ENCODE results near the gene XIRP1.
A peak's percentile ranks its signal among the peaks of the same experiment; 100 is the strongest.

XIRP1 gene

GRCh38 chr3:39143051-39143885 lies 49.1 kb downstream of the XIRP1 start:
- DNase-seq, result no peak

- DNase-seq, result no peak
Measured at GRCh38 chr3:39142067-39142466, 50.3 kb downstream of the XIRP1 start.

- no peak for DNase-seq
Measured at GRCh38 chr3:39141171-39141995, 51.0 kb downstream of the XIRP1 start.

- DNase-seq, result no peak
Measured at GRCh38 chr3:39140341-39140971, 51.9 kb downstream of the XIRP1 start.

DNA sequence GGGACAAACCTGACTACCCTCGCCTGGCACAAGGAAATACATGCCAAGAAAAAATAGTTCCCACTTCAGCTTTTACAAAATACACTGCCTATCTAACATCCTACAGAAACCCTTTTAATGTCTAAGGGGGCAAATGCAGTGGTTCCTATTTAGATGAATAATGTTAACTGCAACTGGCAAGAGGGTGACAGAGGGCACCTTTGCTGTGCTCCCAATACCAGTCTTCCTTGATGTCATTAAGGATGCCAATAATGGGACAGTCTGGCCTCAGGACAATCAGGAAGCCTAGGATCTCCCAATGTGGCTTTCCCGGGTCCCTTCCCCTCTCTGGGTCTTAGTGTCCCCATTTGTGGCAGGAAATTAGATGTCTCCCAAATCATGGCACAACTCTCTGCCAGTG lies 53.0 kb downstream of the XIRP1 start:
- DNase-seq, result no peak

DNA sequence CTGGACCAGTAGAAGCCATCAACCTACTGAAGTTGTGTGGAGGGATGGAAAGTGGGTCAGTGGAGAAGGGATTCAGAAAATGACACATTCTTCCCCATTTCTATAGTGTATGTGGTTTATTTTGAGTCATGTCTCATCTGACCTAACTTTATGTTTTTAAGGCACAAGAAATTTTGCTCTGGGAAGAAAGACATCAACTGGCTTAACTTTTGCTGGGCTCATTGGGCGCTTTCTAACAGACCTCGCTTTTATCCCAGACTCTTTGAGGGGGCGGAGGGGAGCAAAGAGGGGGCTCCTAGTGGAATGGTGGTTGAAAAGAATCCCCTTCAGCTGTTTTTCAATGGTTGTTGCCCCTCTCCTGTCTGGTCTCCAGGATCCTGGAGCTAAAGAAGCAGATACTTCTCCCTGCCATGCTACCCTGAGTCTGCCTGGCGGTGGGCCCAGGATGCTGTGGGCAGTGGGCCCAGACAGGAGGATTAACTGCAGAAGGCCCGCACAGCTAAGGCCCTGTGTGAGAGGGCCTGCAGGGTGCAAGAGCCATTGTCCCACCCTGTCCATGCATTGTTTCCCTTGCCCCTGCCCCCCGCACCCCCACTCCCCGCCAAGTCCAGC lies 53.5 kb downstream of the XIRP1 start:
- DNase-seq, result peak in 1 of 2 experiments; percentile 74

- no peak for DNase-seq
Measured at GRCh38 chr3:39137991-39138803, 54.2 kb downstream of the XIRP1 start.

DNA sequence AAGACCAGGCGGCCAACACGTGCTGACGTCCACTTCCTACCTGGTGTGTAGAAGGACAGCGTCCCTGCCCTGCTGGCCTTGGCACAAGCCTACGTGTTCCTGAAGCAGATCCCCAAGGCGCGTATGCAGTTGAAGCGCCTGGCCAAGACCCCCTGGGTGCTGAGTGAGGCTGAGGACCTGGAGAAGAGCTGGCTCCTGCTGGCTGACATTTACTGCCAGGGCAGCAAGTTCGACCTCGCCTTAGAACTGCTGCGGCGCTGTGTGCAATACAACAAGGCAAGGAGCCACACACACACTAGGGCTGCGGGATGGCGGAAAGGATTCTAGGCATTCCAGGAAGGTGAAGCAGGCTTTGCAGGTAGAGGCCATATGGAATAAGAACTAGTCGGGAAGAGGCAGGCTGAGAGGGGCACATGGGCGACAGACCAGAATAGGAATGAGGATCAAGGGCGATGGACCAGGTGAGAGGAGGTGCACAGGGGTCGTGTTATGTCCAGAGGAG lies 54.9 kb downstream of the XIRP1 start:
- no peak for DNase-seq

- no peak for DNase-seq
Measured at GRCh38 chr3:39136533-39137434, 55.6 kb downstream of the XIRP1 start.

DNA sequence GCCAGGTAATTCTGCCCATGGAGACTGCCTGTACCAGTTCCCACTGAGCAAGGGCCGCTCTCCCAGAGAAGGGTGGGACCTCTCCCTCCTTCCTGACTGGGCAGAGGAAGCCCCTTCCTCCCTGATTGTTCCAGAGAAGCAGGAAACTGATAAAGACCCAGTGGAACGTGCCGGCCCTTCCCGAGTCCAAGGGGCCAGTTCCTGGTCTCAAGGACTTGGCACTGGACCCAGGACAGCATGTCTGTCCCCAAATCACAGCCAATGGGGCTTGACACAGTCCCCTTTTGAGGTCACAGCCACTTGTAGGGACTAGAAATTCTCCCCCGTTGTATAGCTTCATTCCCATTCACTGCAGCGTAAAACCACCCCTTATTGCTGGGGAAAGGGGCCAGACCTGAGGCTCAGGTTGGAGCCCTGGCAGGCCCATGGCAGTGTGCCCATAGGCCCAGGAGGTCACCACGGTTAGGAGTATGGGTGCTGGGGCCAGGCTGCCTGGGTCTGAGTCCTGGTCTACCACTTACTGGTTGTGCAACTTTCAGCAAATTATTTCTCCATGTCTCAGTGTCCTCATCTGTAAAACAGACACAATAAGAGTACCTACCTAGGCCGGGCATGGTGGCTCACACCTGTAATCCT lies 57.1 kb downstream of the XIRP1 start:
- no peak for DNase-seq

GRCh38 chr3:39134305-39134704 lies 58.1 kb downstream of the XIRP1 start:
- DNase-seq, result no peak

DNA sequence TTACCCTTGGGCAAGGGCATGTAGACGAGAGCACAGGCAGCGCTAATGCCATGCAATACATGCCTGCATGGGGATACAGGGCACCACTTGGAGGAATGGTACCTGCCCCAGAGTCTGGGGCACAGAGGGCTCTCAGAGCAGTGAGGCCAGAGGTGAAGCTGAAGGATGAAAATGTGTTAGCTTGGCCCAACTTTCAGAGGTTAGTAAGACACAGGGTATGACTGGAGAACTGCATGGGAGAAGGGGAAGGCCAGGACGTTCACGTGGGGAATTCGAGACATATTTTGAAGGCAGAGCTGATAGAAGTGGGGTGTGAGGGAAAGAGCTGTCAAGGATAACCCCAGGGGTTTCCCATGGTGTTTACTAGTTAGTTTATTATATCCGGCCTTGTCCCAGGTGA lies 58.6 kb downstream of the XIRP1 start:
- DNase-seq, result no peak

Data from cerebellar nuclear complex (tissue), 1 donor.